Naive thymus-derived CD4-positive, alpha-beta T cell (primary cell): ENCODE results near the gene SLC12A1. TPM values are rescaled to one million over a fixed set of nuclear protein-coding genes. Genes with fewer than 3 reads are reported as not detected.
A peak's percentile ranks its signal among the peaks of the same experiment; 100 is the strongest.
"Not testable (repeated sequence)": the region's sequence is repeated elsewhere in the genome, so short reads cannot be mapped to it uniquely, and the experiment has no call there.

ENCODE experiments used
- ATAC-seq: fragments of 150-1000 bp; cut with Tn5 transposase; 2 replicates; pipeline ENCODE4 v1.10.0; 2021; ENCODE audit warnings: mild to moderate bottlenecking, moderate library complexity
- CTCF ChIA-PET: fragments of 350-600 bp; sonication (Branson Sonifier 250); formaldehyde crosslinking; loops from one replicate; lab custom pipeline; 2021; ENCODE audit warnings: antibody characterized with exemption; lab: Charles Lee
- POLR2A ChIA-PET: fragments of 350-600 bp; sonication (Branson Sonifier 250); formaldehyde crosslinking; loops from one replicate; lab custom pipeline; 2021; ENCODE audit warnings: antibody characterized with exemption, inconsistent platforms; lab: Charles Lee
- DNase-seq, 9 donors: peaks; one replicate each; pipeline versions ENCODE4 v3.0.0 to v3.0.0-alpha.2; 2020 to 2022; ENCODE audit warnings: mixed read lengths in 1 of 9
- H3K27ac ChIP-seq: one replicate; pipeline ENCODE4 v1.7.0; 2013; ENCODE audit warnings: mild to moderate bottlenecking, low read depth, low read length, moderate library complexity
- H3K27me3 ChIP-seq, 2 donors: one replicate each; pipeline ENCODE4 v1.7.0; 2013; ENCODE audit warnings: low read length in 2 of 2, mild to moderate bottlenecking in 2 of 2, moderate library complexity in 2 of 2; ENCODE audit not compliant: control insufficient read depth in 2 of 2, insufficient read depth in 2 of 2
- H3K36me3 ChIP-seq, 3 experiments: 1 replicate in 2 of 3; 2 replicates in 1 of 3; pipeline ENCODE4 v1.7.0; 2013; ENCODE audit warnings: low read length in 3 of 3, mild to moderate bottlenecking in 3 of 3, moderate library complexity in 1 of 3; ENCODE audit not compliant: insufficient read depth in 3 of 3, control insufficient read depth in 2 of 3
- H3K4me1 ChIP-seq, 2 donors: one replicate each; pipeline ENCODE4 v1.7.0; 2013; ENCODE audit warnings: low read length in 2 of 2, mild to moderate bottlenecking in 2 of 2, moderate library complexity in 1 of 2; ENCODE audit not compliant: control insufficient read depth in 2 of 2, insufficient read depth in 2 of 2
- H3K4me3 ChIP-seq: 2 replicates; pipeline ENCODE4 v1.7.0; 2013; ENCODE audit warnings: mild to moderate bottlenecking, low read length
- H3K9me3 ChIP-seq, 3 experiments: 1 replicate in 2 of 3; 2 replicates in 1 of 3; pipeline ENCODE4 v1.7.0; 2013; ENCODE audit warnings: low read length in 3 of 3; ENCODE audit not compliant: control insufficient read depth in 2 of 3
- H3K27ac Mint-ChIP-seq, 9 donors: one replicate each; pipeline ENCODE4 v1.8.0; 2020 to 2022; ENCODE audit warnings: mixed read lengths in 9 of 9, mild to moderate bottlenecking in 8 of 9, moderate library complexity in 5 of 9, inconsistent platforms in 2 of 9
- H3K27me3 Mint-ChIP-seq, 5 donors: one replicate each; pipeline ENCODE4 v1.8.0; 2021 to 2022; ENCODE audit warnings: mixed read lengths in 5 of 5, mild to moderate bottlenecking in 1 of 5
- H3K36me3 Mint-ChIP-seq, 5 donors: one replicate each; pipeline ENCODE4 v1.8.0; 2020 to 2022; ENCODE audit warnings: mixed read lengths in 5 of 5, mild to moderate bottlenecking in 3 of 5, inconsistent platforms in 1 of 5
- H3K4me1 Mint-ChIP-seq, 7 donors: one replicate each; pipeline ENCODE4 v1.8.0; 2020 to 2022; ENCODE audit warnings: mixed read lengths in 7 of 7, mild to moderate bottlenecking in 3 of 7, inconsistent platforms in 1 of 7
- H3K4me3 Mint-ChIP-seq, 10 donors: one replicate each; pipeline ENCODE4 v1.8.0; 2020 to 2022; ENCODE audit warnings: mild to moderate bottlenecking in 10 of 10, mixed read lengths in 10 of 10, moderate library complexity in 6 of 10, inconsistent platforms in 2 of 10
- H3K9me3 Mint-ChIP-seq, 11 donors: one replicate each; pipeline ENCODE4 v1.8.0; 2020 to 2022; ENCODE audit warnings: mixed read lengths in 11 of 11, mild to moderate bottlenecking in 4 of 11, inconsistent platforms in 1 of 11, moderate library complexity in 1 of 11
- intact Hi-C, 2 donors: fragments of 100-400 bp; cut with micrococcal nuclease; formaldehyde crosslinking; loops; one replicate each; pipeline ENCODE4 v1.15.1; 2023
- polyA plus RNA-seq, 2 donors: library from polyadenylated mRNA; unstranded; fragments of 300-500 nt; fragmentation: Illumina TruSeq; gene quantifications; one replicate each; pipeline ENCODE4 v1.2.3, GENCODE V29; 2021
- total RNA-seq, 6 experiments: library from RNA in 5 of 6; stranded (reverse) in 5 of 6; gene quantifications; 1 replicate in 5 of 6; 2 replicates in 1 of 6; pipeline ENCODE4 v1.2.3 and lab custom pipeline; 2021 to 2026

Gene SLC12A1
- total and polyA plus RNA-seq, 7 experiments from 2014 or later, result not detected

GRCh38 chr15:48318131-48318530 is 112.0 kb downstream of the SLC12A1 start:
- Histone ChIP-seq H3K4me3 (no peak overlapping the region), H3K4me1 (no peaks in the 10 kb centered on the region), H3K27ac (no peak overlapping the region), H3K9me3 (no peaks in the 10 kb centered on the region), H3K36me3 (no peaks in the 10 kb centered on the region), H3K27me3 (no peaks in the 10 kb centered on the region)
- ChIA-PET POLR2A (no interaction called here), CTCF (no interaction called here)
- H3K36me3 Mint-ChIP-seq, result peaks cover 0 to 5% (median 0%) of the 10 kb centered on the region in 5 donors
- H3K27me3 Mint-ChIP-seq, result peaks cover 0 to 7% (median 4%) of the 10 kb centered on the region in 5 donors
- no peaks in the 10 kb centered on the region for H3K9me3 Mint-ChIP-seq
- ATAC-seq (no peak), DNase-seq (no peak)
- intact Hi-C loops, result no loop called here
- no peak overlapping the region for H3K4me3 Mint-ChIP-seq
- H3K27ac Mint-ChIP-seq, result no peak overlapping the region
- H3K4me1 Mint-ChIP-seq, result peaks cover 0 to 3% (median 0%) of the 10 kb centered on the region in 7 donors

GRCh38 chr15:48323294-48323693 is 117.2 kb downstream of the SLC12A1 start:
- Histone ChIP-seq H3K4me1 (no peaks in the 10 kb centered on the region), H3K9me3 (no peaks in the 10 kb centered on the region), H3K27ac (no peak overlapping the region), H3K4me3 (no peak overlapping the region), H3K36me3 (no peaks in the 10 kb centered on the region), H3K27me3 (no peaks in the 10 kb centered on the region)
- Mint-ChIP-seq H3K36me3 (peaks cover 0 to 4% (median 0%) of the 10 kb centered on the region in 5 donors), H3K4me1 (no peaks in the 10 kb centered on the region), H3K4me3 (no peak overlapping the region), H3K27ac (no peak overlapping the region), H3K9me3 (no peaks in the 10 kb centered on the region), H3K27me3 (peaks cover 0 to 4% (median 0%) of the 10 kb centered on the region in 5 donors)
- CTCF ChIA-PET, result no interaction called here
- DNase-seq (no peak), ATAC-seq (no peak)
- intact Hi-C loops, result no loop called here
- POLR2A ChIA-PET, result no interaction called here

GRCh38 chr15:48324949-48325348 is 118.8 kb downstream of the SLC12A1 start:
- Mint-ChIP-seq H3K27me3 (peaks cover 0 to 2% (median 0%) of the 10 kb centered on the region in 5 donors), H3K4me3 (no peak overlapping the region), H3K27ac (no peak overlapping the region), H3K4me1 (peaks cover under 1 to 7% (median 1%) of the 10 kb centered on the region in 7 donors), H3K36me3 (peaks cover 0 to 6% (median 0%) of the 10 kb centered on the region in 5 donors), H3K9me3 (no peaks in the 10 kb centered on the region)
- no peaks in the 10 kb centered on the region for H3K4me1 ChIP-seq
- CTCF ChIA-PET, result no interaction called here
- intact Hi-C loops, result no loop called here
- H3K4me3 ChIP-seq, result no peak overlapping the region
- H3K27me3 ChIP-seq, result no peaks in the 10 kb centered on the region
- POLR2A ChIA-PET, result no interaction called here
- ATAC-seq, result no peak
- H3K36me3 ChIP-seq, result no peaks in the 10 kb centered on the region
- H3K27ac ChIP-seq, result no peak overlapping the region
- no peak for DNase-seq
- H3K9me3 ChIP-seq, result no peaks in the 10 kb centered on the region

GRCh38 chr15:48325400-48325799 is 119.3 kb downstream of the SLC12A1 start:
- Histone ChIP-seq H3K36me3 (no peaks in the 10 kb centered on the region), H3K9me3 (no peaks in the 10 kb centered on the region), H3K27me3 (no peaks in the 10 kb centered on the region), H3K27ac (no peak overlapping the region), H3K4me3 (no peak overlapping the region), H3K4me1 (peaks cover 4% of the 10 kb centered on the region in 2 donors)
- Mint-ChIP-seq H3K36me3 (peaks cover 0 to 6% (median 0%) of the 10 kb centered on the region in 5 donors), H3K4me3 (no peak overlapping the region), H3K27ac (no peak overlapping the region), H3K9me3 (no peaks in the 10 kb centered on the region), H3K4me1 (peaks cover 5 to 12% (median 6%) of the 10 kb centered on the region in 7 donors), H3K27me3 (no peaks in the 10 kb centered on the region)
- ATAC-seq (no peak), DNase-seq (no peak)
- POLR2A ChIA-PET, result no interaction called here
- CTCF ChIA-PET, result no interaction called here
- intact Hi-C loops, result no loop called here

GRCh38 chr15:48326180-48326579 is 120.1 kb downstream of the SLC12A1 start:
- H3K9me3 Mint-ChIP-seq, H3K36me3 Mint-ChIP-seq, H3K27ac ChIP-seq, H3K9me3 ChIP-seq, H3K36me3 ChIP-seq, DNase-seq, ATAC-seq, H3K27ac Mint-ChIP-seq, H3K4me1 ChIP-seq, H3K27me3 Mint-ChIP-seq, H3K4me3 ChIP-seq, H3K27me3 ChIP-seq, intact Hi-C loops, H3K4me3 Mint-ChIP-seq, POLR2A ChIA-PET, CTCF ChIA-PET: not testable (repeated sequence)
- peaks cover 5 to 16% (median 12%) of the 10 kb centered on the region in 7 donors for H3K4me1 Mint-ChIP-seq

GRCh38 chr15:48330105-48330785 is 124.1 kb downstream of the SLC12A1 start:
- Histone ChIP-seq H3K27ac (peak overlapping the region; percentile 93), H3K4me3 (peak overlapping the region; percentile 87), H3K36me3 (peaks cover 1 to 14% (median 4%) of the 10 kb centered on the region in 3 experiments), H3K27me3 (no peaks in the 10 kb centered on the region), H3K4me1 (peaks cover 12 to 13% of the 10 kb centered on the region in 2 donors), H3K9me3 (no peaks in the 10 kb centered on the region)
- DNase-seq (peak in 2 of 9 donors; percentile 1 to 5), ATAC-seq (no peak)
- ChIA-PET POLR2A (interaction anchor here (0.8 kb wide), 1 partner anchor 840 kb away, joined by 3 read pairs; the partner anchor contains the start of gene GALK2), CTCF (no interaction called here)
- intact Hi-C loops, result loop anchor here (2.0 to 10.0 kb wide), 8 partner anchors 43 to 842 kb away; partner anchors contain the start of genes CEP152 (in 1 of the 2), COPS2 (in 1 of the 2), GALK2 (in 1 of the 2) and MYEF2 (in 1 of the 2)
- Mint-ChIP-seq H3K4me1 (peaks cover 13 to 42% (median 23%) of the 10 kb centered on the region in 7 donors), H3K27me3 (peaks cover 0 to 2% (median 0%) of the 10 kb centered on the region in 5 donors), H3K4me3 (peak overlapping the region; percentile 94 to 100 (median 98)), H3K27ac (peak overlapping the region; percentile 94 to 100 (median 99)), H3K9me3 (peaks cover 0 to 2% (median 0%) of the 10 kb centered on the region in 11 donors), H3K36me3 (peaks cover 4 to 11% (median 5%) of the 10 kb centered on the region in 5 donors)
